ENCODE measurements around the gene TEX264.

DNA sequence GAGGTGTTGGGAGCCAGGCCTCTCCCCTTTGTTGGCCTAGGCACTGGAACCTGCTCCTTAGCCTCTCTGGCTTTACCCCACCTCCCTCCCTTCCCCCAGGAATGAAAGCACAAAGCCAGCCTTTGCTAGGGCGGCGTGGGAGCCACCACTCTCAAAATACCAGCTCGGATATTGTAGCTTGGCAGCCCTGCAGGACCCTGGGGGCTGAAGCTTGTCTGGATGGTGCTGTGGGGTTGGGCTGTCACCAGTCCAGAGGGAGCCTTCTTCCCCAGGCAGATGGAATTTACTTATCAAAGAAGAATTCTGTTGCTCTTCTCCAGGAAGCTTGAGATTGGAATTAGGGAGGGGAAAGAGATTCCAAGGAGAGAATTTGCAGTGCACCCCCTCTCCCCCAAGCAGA lies 20.9 kb downstream of the TEX264 start:
- TF ChIP-seq, protein P1, sequence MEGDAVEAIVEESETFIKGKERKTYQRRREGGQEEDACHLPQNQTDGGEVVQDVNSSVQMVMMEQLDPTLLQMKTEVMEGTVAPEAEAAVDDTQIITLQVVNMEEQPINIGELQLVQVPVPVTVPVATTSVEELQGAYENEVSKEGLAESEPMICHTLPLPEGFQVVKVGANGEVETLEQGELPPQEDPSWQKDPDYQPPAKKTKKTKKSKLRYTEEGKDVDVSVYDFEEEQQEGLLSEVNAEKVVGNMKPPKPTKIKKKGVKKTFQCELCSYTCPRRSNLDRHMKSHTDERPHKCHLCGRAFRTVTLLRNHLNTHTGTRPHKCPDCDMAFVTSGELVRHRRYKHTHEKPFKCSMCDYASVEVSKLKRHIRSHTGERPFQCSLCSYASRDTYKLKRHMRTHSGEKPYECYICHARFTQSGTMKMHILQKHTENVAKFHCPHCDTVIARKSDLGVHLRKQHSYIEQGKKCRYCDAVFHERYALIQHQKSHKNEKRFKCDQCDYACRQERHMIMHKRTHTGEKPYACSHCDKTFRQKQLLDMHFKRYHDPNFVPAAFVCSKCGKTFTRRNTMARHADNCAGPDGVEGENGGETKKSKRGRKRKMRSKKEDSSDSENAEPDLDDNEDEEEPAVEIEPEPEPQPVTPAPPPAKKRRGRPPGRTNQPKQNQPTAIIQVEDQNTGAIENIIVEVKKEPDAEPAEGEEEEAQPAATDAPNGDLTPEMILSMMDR (IDR thresholded peaks at IDR 0.05; ENCODE audit: insufficient read depth, low read length), result no peak
- TF ChIP-seq SPI1 (IDR thresholded peaks at IDR 0.05; ENCODE audit: borderline replicate concordance, low read depth), result no peak
- no peak for TF ChIP-seq GABPA (IDR thresholded peaks at IDR 0.05; ENCODE audit: low read depth)
- no peak for TF ChIP-seq POLR2AphosphoS5 (IDR thresholded peaks at IDR 0.05; ENCODE audit: low read depth)
- TF ChIP-seq REST (IDR thresholded peaks at IDR 0.05; ENCODE audit: insufficient replicate concordance, low read depth), result no peak

Measured in HL-60 (cell line).